Frontal cortex (tissue), 4 donors: ENCODE results near the gene ACCS. TPM values are rescaled to one million over a fixed set of nuclear protein-coding genes. Genes with fewer than 3 reads are reported as not detected.
A peak's percentile ranks its signal among the peaks of the same experiment; 100 is the strongest.

Experiments used
- DNase-seq, 2 donors: peaks; one replicate each; pipeline ENCODE4 v3.0.0; 2012; ENCODE audit warnings: low spot score in 2 of 2
- FAIRE-seq: peaks from 2 replicates; lab custom pipeline; 2012; peaks lifted over from hg19 to GRCh38; lab: Jason Lieb, UNC
- total RNA-seq: library from RNA; depleted of rRNA; stranded (reverse); fragments of >200 nt; gene quantifications from one replicate; pipeline ENCODE4 v1.2.3, GENCODE V29; 2014
- donor health status: control.
- donor health status: control.
- donor health status: control.

The ACCS gene
- total RNA-seq, 1 donor from 2014 or later = 5.3 TPM

DNA sequence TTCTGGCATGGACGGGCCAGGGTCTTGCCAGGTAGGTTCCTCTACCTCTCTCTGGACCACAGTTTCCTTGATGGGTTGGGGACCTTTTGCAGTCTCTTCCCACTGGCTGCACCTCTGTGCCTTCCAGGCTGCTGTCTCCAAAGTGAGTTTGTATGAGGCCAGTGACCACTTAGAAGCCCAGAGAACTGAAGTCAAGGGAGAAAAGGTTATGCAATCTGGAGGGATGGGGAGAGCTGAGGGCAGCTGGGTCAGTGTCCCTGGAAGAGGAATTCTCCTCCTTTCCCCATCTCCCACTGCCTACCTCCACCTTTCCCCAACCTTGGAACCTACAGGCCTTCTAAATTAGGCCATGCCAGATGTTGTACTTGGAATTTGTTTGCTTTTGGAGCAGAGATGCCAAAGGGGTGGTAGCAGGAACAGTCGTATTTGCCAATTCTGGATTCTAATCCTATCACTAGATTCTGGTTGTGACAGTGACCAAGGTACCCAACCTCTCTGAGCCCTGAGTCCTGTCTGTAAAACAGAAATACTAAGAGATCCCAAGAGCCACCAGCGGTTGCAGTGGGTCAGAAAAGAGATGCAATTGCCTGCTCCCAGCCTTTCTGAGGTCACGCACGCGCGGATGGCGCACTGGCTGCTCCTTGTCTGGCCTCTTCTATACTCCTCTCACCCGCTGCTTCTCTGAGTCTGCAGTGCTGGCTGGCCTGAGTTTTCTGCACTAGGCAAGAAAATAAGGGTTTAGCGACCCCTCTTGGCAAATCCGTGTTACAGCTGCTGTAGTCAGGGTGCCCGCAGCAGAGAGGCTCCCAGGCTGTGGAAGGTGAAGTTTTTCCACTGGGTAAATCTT is 29.0 kb upstream of the ACCS start:
- peak; percentile 34 to 58 for DNase-seq
- FAIRE-seq = no peak

DNA sequence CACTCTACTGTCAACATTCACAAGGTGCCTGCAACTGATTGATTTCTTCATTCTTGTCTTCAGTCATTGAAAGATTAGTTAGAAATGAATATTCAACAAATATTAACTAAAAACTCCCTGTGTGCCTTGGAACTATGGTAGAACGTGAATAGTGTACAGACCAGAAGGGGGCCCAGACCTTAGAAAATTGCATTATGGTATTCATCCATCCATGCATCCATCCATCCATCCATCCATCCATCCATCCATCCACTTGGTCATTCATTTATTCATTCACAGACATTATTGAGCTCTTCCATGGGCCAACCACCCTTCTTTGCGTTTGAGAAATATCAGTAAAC is 28.4 kb upstream of the ACCS start:
- FAIRE-seq = no peak
- no peak for DNase-seq

DNA sequence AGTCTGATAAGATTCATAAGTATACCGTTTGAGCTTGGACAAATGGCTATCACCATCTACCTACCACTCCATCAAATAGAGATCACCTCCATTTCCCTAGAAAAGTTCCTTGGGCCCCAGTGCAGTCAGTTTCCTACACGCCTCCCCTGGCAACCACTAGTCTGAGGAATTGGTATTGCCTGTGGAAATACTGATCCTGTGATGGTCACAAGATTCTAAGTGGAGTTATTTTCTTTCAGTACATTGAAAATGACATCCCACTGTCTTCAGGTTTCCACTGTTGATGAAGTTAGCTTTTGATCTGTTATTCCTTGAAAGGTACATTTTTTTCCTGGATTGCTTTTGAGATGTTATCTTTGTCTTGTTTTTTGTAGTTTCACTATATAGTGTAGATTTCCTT is 22.9 kb upstream of the ACCS start:
- FAIRE-seq = no peak
- no peak for DNase-seq

DNA sequence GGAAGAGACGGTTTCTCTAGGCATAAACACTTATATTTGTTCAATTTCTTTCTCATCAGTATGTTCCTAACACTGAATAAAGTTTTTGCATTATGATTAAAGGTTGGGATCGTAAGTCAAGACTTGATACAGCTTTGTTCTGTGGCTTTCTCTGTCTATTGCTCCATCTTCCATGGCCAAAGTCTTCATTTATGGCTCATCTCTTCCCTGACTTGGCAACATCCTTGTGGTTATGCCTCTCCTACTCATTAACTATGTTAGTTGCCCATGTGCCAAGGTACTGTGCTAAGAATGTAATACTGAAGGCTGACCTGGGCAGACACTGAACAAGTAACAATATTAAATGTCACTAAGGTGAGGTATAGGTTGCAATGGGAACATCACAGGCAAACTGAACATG is 19.9 kb upstream of the ACCS start:
- no peak for FAIRE-seq
- no peak for DNase-seq

DNA sequence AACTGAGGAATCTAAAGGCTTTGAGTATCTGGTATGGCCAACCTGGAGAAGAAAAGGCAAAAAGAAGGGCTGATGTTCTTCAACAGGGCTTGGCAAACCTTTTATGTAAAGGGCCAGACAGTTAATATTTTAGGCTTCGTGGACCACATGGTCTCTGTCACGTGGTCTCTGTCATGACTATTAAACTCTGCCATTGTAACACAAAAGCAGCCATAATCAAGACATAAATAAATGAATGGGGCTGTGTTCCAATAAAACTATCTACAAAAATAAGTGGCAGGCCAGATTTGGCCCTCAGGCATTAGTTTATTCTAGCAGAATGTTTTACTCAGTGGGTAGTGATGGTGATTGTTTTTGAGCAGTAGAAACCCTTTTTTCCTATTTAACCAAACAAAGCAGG is 18.8 kb upstream of the ACCS start:
- no peak for DNase-seq
- FAIRE-seq = no peak

DNA sequence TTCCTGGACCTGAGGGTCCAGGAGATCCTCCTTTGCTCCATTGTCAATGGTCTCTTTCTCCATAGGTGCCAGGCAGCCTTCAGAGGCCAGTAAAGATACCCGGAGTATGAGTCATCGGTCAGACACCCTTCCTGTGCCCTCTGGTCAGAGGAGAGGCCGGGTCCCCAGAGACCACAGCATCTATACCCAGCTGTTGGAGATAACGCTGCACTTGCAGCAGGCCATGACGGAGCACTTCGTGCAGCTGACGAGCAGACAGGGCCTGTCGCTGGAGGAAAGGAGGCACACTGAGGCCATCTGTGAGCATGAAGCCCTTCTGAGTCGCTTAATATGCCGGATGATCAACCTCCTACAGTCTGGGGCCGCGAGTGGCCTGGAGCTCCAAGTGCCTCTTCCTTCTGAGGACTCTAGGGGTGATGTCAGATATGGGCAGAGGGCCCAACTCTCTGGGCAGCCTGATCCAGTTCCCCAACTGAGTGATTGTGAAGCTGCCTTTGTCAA is 18.1 kb upstream of the ACCS start, which contains the start of gene ACCSL:
Gene ACCSL (plus strand): TSS at position 51 of the 501 bp plus-strand sequence. CDS start 56 bp downstream, at position 107.
- FAIRE-seq (no peak), DNase-seq (no peak)

DNA sequence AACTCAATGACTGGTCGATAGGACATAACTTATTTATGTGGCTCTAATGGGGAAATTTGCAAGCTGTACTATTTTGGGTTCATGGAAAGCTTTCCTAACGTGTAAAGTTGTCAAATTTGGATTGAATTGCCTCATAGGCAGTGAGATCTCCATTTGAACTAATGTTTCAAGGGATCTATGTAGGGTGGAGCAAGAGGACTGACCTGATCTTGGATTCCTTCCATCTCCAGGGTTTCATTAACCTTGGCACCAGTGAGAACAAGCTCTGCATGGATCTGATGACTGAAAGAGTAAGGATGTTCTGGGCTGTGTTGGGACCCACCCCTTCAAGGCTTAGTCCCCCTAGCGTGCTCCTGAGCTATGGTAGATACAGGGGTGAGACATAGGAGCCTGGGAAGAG is 16.2 kb upstream of the ACCS start:
- FAIRE-seq = no peak
- no peak for DNase-seq

DNA sequence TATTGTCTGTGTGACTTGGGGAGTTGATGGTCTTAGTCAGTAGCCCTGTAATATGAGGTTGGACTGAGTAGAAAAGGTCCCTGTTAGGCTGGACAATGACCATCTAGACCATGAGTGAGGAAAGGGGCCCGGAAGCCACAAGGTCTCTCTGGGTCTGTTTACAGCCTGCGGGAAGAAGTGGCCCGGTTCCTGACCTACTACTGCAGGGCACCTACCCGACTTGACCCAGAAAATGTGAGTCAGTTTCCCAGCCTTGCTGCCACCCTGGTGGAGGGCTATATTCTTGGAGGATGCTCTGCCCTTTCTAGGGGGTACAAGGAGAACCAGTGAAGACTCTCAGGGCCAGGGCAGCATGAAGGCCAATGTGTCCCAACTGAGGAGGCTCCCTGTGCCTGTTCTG is 14.9 kb upstream of the ACCS start:
- FAIRE-seq (no peak), DNase-seq (no peak)

DNA sequence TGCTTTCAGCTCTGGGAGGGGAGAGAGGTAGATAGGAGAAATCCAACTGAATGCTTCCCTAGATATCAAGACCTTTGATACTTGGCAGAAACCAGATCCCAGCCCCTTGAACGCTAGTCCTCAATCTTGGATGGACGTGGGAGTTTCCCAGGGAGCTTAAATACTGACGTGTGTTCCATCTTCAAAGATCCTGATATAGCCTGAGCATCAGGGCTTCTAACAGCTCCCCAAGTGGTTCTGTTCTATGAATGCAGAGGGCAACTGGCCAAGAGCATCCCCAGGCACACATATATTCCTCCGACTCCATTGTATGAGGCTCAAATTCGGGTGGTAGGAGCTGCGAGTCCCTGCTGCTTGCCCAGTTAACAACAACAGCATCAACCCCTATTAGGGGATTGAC is 8.7 kb upstream of the ACCS start:
- no peak for FAIRE-seq
- DNase-seq = no peak

DNA sequence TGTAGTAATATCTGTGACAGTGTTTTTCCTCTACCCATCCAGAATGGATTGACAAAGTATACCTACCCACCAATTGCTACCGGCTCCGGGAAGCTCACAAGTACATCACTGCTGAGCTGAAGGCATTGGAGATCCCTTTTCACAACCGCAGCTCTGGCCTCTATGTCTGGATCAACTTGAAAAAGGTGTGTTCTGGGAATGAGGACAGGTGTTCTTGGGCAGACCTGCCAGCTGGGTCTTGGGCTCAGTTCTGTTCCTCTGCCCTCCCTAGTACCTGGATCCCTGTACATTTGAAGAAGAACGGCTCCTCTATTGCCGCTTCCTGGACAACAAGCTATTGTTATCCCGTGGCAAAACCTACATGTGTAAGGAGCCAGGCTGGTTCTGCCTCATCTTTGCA is 7.8 kb upstream of the ACCS start:
- FAIRE-seq = no peak
- DNase-seq = no peak

DNA sequence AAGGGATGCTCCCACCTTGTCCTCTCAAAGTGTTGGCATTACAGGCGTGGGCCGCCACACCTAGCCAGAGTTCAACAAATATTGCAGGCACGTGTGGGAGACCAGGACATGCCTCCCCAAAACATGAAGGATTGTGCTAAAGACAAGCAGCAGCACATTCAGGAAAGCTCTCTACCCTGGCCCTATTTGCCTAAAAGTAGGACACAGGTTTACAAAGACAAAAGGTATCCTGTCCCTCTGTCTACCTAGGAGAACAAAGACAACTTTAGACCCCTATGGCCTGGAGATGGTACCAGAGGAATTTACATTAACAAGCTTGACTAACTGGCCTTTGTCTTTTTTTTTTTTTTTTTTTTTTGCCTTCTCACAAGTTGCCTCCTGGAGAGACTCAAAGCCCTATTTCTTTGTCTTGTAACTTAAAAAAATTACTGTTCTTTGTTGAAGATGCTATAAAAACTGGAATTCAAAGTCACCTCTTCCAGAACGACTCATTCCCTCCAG is 859 bp upstream of the ACCS start:
- DNase-seq = no peak
- no peak for FAIRE-seq

DNA sequence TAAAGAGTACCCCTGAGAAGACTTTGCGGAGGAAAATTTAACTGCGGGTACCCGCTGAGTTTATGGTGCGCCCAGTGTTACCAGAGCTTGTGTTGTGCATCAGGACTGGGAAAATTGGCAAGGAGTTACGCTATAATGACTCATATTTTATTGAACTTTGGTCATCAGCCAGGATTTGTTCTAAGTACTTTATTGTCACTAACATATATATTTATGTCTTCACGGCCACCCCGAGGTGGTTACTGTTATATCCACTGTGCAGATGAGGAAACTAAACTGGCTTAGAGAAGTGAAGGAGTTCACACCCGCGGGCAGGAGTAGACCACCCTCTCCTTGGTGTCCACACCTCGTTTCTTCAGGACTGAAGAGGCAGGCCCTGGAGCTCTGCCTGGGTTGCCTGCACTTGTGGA is 667 bp downstream of the ACCS start:
- DNase-seq = peak in 1 of 2 donors; percentile 50
- no peak for FAIRE-seq

DNA sequence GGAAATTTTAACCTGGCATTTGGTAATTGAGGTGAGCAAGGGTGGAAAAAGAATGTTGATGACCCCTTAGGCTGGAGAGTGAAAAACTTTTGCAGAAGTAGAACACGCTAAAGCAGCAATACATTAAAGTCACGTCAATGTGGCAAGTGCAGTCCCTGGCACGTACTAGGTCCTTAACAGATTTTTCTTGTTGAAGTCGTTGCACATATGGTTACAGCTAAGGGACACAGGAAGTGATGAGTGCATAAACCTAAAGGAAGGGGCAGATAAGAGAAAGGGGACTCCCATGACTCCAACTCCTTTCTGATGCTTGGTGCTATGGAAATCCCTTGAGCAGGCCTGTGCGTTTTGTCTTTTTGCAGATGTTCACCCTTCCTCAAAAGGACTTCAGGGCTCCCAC is 1.2 kb downstream of the ACCS start:
- DNase-seq (no peak), FAIRE-seq (no peak)

DNA sequence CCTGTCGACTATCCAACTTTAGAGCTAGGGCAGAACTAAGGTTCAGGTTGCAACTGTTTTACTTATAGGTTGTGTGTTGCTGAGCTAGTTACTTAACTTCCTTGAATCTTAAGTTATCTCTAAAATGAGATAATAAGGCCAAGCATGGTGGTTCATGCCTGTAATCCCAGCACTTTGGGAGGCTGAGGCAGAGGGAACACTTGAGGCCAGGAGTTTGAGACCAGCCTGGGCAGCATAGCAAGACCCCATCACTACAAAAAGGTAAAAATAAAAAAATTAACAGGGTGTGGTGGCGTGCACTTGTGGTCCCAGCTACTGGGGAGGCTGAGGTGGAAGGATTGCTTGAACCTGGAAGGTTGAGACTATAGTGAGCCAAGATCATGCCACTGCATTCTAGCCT is 2.1 kb downstream of the ACCS start:
- DNase-seq = no peak
- FAIRE-seq = no peak

DNA sequence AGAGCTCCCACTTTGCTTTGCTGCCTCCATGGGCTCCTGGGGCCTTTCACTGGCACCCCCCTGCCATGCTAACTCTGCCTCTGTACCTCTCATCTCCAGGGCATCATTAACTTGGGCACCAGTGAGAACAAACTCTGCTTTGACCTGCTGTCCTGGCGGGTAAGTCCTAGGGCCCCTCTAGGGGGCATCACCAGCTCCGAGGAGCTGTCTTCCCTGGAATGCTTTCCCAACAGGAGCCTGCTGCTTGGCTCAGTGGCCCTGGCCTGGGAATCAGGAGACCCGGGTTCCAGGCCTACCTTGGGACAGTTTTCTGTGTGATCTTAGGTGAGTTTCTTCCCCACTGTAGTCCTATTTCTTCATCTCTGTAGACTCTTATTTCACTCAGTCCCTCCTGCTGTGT is 5.1 kb downstream of the ACCS start:
- DNase-seq (no peak), FAIRE-seq (no peak)

DNA sequence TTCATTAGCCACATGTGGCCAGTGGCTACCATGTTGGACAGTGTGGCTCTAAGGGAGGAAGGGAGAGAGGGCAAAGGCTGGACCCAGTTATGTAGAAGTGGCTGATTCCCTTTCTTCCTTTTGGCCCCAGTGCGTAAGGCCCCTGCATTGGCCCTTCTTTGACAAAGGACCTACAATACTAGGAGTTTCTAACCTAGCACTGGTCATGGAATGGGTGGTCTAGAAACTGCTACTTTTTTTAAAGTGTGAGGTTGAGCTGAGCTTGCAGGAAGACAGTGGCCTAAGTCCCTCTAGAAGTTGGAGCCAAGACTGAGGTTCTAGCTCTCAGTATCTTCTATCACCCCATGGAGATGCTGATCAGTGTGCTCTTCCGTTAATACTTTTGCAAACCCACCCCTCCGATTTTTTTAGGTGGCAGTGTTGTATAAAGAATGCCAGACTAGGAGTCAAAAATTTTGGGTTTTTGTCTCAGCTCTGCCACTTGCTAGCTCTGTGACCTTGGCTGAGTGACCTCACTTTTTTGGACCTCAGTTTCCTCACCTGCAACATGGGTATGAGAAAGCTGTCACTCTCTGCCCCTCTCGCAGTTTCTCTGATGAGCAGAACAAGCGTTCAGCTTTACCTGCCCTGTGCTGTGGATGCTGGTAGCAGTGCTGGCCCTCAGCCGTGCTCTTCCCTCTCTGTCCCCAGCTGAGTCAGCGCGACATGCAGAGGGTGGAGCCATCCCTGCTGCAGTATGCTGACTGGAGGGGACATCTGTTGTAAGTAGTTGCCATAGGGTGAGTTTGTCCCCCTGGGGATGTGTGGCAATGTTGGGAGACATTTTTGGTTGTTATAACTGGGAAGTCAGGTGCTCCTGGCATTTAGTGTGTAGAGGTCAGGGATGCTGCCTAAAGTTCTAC is 6.9 kb downstream of the ACCS start:
- FAIRE-seq = no peak
- DNase-seq = no peak

DNA sequence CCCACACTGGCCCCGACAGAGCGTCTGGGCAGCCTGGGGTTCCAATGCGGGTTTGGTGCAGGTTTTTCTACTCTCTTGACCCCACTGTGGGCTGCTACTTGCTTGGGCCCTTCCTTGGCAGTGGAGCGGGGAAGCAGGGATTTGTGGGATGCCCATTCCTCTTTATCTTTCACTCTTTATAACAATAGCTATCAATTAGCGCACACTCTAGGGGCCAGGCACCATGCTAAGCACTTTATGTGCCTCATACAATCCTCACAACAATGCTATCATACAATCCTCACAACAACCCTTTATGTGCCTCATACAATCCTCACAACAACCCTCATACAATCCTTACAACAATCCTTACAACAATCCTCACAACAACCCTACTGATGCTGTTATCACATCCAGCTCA is 12.7 kb downstream of the ACCS start:
- FAIRE-seq (no peak), DNase-seq (no peak)

DNA sequence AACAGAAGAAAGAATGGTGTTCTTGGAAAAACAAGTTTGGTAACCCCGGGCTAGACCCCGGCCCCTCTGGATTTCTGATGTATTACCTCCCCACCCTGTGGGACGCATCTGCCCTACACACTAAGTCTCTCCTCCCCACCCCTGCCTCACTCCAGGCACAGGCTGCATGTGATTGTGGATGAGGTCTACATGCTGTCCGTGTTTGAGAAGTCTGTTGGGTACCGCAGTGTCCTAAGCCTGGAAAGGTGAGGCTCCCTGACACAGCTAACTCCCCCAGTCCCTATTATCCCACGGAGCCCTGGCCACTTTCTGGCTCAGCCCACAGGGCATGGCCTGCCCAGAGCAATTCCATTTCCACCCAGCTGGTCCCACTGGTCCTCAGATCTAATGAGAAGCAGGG is 13.3 kb downstream of the ACCS start:
- no peak for FAIRE-seq
- no peak for DNase-seq

DNA sequence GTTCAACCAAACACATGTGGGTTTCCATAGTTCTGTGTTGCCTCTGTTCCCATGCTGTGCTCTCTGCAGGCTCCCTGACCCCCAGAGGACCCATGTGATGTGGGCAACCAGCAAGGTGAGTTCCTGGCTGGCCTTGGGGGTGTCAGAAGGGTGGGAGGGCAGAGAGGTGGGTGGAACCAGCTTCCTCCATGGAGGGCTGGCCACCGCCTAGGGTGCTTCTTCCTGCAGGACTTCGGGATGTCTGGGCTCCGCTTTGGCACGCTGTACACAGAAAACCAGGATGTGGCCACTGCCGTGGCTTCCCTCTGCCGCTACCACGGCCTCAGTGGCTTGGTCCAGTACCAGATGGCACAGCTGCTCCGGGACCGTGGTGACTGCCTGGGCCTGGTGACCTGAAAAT is 14.9 kb downstream of the ACCS start:
- DNase-seq = no peak
- no peak for FAIRE-seq

DNA sequence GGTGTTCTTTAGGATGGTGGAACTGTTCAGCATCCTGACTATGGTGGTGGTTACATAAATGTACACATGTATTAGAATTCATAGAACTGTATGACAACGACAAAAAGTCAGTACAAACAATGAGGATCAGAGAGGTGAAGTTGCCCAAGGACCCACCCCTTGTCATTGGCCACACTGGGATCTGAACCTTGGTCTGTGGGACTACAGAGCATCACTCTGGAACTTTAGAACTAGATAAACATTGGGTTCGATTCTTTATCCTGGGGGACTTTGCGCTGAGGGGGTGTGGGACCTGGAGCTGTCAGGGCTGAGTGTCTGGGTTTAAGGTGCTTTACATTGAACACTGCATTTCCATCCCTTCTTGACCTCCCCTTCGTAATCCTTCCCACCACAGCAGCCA is 16.6 kb downstream of the ACCS start:
- DNase-seq = no peak
- FAIRE-seq = no peak

DNA sequence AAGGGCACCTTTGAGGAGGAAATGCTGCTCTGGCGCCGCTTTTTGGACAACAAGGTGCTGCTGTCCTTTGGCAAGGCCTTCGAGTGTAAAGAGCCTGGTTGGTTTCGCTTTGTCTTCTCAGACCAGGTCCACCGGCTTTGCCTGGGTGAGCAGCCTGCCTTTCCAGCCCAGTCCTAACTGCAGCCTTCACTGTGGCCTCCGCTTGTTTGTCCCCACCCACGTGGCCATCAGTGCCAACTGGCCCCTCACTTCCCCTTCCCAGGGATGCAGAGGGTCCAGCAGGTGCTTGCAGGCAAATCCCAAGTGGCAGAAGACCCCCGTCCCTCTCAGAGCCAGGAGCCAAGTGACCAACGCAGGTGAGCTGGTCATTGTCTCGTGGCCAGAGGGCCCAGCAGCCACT is 17.4 kb downstream of the ACCS start:
- no peak for DNase-seq
- no peak for FAIRE-seq
